Uterus (tissue), 2 donors: ENCODE results near the gene PRRG1.

Experiments used
- POLR2A ChIP-seq, 2 donors: fragments of 450-650 bp; IDR thresholded peaks; one replicate each; pipeline ENCODE4 v1.6.1; 2016; ENCODE audit warnings: antibody characterized with exemption in 2 of 2, mild to moderate bottlenecking in 1 of 2, moderate library complexity in 1 of 2
- TF ChIP-seq, protein P1 (sequence below), 4 experiments: fragments of 200-600 bp in 2 of 4; fragments of 450-650 bp in 2 of 4; sonication (generic) in 2 of 4; IDR thresholded peaks; one replicate each; pipeline ENCODE4 v1.5.1; 2016 to 2019; ENCODE audit warnings: antibody characterized with exemption in 4 of 4, mild to moderate bottlenecking in 2 of 4, moderate library complexity in 1 of 4

DNA sequence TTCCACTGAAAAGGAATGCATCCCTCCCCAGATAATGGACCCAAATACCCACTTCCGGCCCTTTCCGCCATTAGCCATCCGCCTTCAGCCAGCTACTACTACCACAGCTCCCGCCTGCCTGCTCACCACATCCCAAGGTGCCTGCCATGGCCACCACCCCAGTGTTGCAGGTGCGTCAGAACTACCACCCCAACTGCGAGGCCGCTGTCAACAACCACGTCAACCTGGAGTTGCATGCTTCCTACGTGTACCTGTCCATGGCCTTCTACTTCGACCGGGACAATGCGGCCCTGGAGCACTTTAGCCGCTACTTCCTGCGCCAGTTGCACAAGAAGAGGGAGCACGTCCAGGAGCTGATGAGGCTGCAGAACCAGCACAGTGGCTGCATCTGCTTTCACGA is 92.2 kb downstream of the PRRG1 start:
- TF ChIP-seq, protein P1, sequence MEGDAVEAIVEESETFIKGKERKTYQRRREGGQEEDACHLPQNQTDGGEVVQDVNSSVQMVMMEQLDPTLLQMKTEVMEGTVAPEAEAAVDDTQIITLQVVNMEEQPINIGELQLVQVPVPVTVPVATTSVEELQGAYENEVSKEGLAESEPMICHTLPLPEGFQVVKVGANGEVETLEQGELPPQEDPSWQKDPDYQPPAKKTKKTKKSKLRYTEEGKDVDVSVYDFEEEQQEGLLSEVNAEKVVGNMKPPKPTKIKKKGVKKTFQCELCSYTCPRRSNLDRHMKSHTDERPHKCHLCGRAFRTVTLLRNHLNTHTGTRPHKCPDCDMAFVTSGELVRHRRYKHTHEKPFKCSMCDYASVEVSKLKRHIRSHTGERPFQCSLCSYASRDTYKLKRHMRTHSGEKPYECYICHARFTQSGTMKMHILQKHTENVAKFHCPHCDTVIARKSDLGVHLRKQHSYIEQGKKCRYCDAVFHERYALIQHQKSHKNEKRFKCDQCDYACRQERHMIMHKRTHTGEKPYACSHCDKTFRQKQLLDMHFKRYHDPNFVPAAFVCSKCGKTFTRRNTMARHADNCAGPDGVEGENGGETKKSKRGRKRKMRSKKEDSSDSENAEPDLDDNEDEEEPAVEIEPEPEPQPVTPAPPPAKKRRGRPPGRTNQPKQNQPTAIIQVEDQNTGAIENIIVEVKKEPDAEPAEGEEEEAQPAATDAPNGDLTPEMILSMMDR (IDR thresholded peaks at IDR 0.05), result no peak
- no peak for TF ChIP-seq POLR2A (IDR thresholded peaks at IDR 0.05)
